ENCODE results near the gene SHLD3.

GRCh38 chr5:65674749-65675148 lies 49.9 kb downstream of the SHLD3 start:
- TF ChIP-seq CTCF (IDR thresholded peaks at IDR 0.05) (no peak), POLR2A (IDR thresholded peaks at IDR 0.05) (no peak)

Measured in heart left ventricle (tissue), 13 donors.